GM19372 (cell line): Measurements from ENCODE around the gene CDC14B.
"Not testable (repeated sequence)": the region's sequence is repeated elsewhere in the genome, so short reads cannot be mapped to it uniquely, and the experiment has no call there.

Source experiments
- ATAC-seq: cut with Tn5 transposase; IDR thresholded peaks from one replicate; pipeline ENCODE4 v1.9.1; 2021; ENCODE audit warnings: mild to moderate bottlenecking, low read depth, moderate library complexity; ENCODE audit not compliant: unreplicated experiment

Gene CDC14B

GRCh38 chr9:96553070-96553469 lies 66.6 kb downstream of the CDC14B start:
- ATAC-seq = no peak

- ATAC-seq = no peak
These were observed 68.2 kb downstream of the CDC14B start for GRCh38 chr9:96551403-96551802.

- ATAC-seq = no peak
These were observed 69.0 kb downstream of the CDC14B start for GRCh38 chr9:96550659-96551058.

- ATAC-seq = not testable (repeated sequence)
These were observed 76.5 kb downstream of the CDC14B start for GRCh38 chr9:96543131-96543530.

GRCh38 chr9:96540106-96540505 lies 79.5 kb downstream of the CDC14B start:
- no peak for ATAC-seq

- no peak for ATAC-seq
These were observed 87.5 kb downstream of the CDC14B start for GRCh38 chr9:96532173-96532572.

- ATAC-seq = no peak
These were observed 94.9 kb downstream of the CDC14B start for GRCh38 chr9:96524764-96525163.

GRCh38 chr9:96524045-96524444 lies 95.6 kb downstream of the CDC14B start:
- no peak for ATAC-seq

- ATAC-seq = no peak
These were observed 96.3 kb downstream of the CDC14B start for GRCh38 chr9:96523374-96523773.

GRCh38 chr9:96522366-96522765 lies 97.3 kb downstream of the CDC14B start:
- no peak for ATAC-seq

- ATAC-seq = no peak
These were observed 99.9 kb downstream of the CDC14B start for GRCh38 chr9:96519787-96520186.

GRCh38 chr9:96519095-96519494 lies 100.5 kb downstream of the CDC14B start:
- ATAC-seq = no peak

- no peak for ATAC-seq
These were observed 103.8 kb downstream of the CDC14B start for GRCh38 chr9:96515621-96516470.

- no peak for ATAC-seq
These were observed 104.9 kb downstream of the CDC14B start for GRCh38 chr9:96514800-96515158.

GRCh38 chr9:96514108-96514799 lies 105.4 kb downstream of the CDC14B start:
- no peak for ATAC-seq

- no peak for ATAC-seq
These were observed 106.0 kb downstream of the CDC14B start for GRCh38 chr9:96513622-96514021.

GRCh38 chr9:96512240-96512639 lies 107.4 kb downstream of the CDC14B start:
- no peak for ATAC-seq

GRCh38 chr9:96510258-96510657 lies 109.4 kb downstream of the CDC14B start:
- ATAC-seq = no peak

- no peak for ATAC-seq
These were observed 109.8 kb downstream of the CDC14B start for GRCh38 chr9:96509848-96510247.

GRCh38 chr9:96509026-96509425 lies 110.6 kb downstream of the CDC14B start:
- ATAC-seq = no peak

- no peak for ATAC-seq
These were observed 111.3 kb downstream of the CDC14B start for GRCh38 chr9:96508227-96508940.
